GM12891 (cell line): ENCODE measurements around the gene PXK.

Source experiments
- POLR2A ChIP-seq: IDR thresholded peaks from 2 replicates; pipeline ENCODE4 v1.6.1; 2011; ENCODE audit warnings: low read depth, low read length, control low read depth
- TAF1 ChIP-seq: IDR thresholded peaks from 2 replicates; pipeline ENCODE4 v1.6.1; 2011; ENCODE audit warnings: low read depth, low read length, control low read depth

DNA sequence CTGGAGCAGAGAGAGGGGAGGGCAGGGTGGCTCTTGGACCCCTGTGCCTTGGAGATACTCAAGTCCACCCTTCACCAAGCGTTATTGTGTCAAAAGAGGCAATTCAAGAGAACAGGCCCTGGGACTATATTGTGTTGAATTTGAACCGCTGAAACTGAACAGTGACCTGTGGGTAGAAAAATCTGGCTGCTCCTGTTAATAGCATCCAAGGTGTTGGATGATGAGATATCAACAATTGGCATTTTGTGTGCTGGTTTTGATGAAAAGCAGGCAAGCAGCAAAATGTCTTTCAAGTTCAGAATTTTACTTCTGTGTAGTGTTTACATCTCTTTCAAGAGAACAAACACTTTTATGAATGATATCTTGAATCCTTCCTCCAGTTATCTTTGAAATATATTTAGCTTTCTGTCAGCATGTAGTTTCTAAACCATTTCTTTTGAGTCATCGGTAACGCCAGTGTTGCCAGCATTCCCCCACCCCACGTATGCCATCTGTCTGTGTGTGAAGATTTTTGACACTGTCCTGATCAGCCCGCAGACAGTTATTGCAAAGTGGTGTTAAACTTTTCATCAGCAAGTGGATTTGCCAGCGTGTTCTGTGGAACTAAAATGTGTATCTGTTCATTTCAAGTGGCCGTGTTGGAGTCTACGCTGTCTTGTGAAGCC lies 66.1 kb downstream of the PXK start:
- TF ChIP-seq POLR2A (no peak), TAF1 (no peak)
